Right lobe of liver (tissue), 4 donors: ENCODE results near the gene PTK7.

Experiments used
- CTCF ChIP-seq, 4 donors: fragments of 200-600 bp in 3 of 4; fragments of 450-650 bp in 1 of 4; IDR thresholded peaks; one replicate each; pipeline versions ENCODE4 v1.5.1 to v1.8.0; 2016 to 2022; ENCODE audit warnings: antibody characterized with exemption in 4 of 4, mild to moderate bottlenecking in 2 of 4
- POLR2A ChIP-seq: fragments of 450-650 bp; IDR thresholded peaks from one replicate; pipeline ENCODE4 v1.6.1; 2017; ENCODE audit warnings: antibody characterized with exemption, mild to moderate bottlenecking
- donor health status: DM: no; HTN: no; CAD: no.
- donor health status: DM: no; HTN: no; CAD: no.
- donor health status: DM: no; HTN: yes; CAD: no.

- TF ChIP-seq CTCF (IDR thresholded peaks at IDR 0.05) (no peak), POLR2A (no peak)
These were observed 1.9 kb downstream of the PTK7 start for GRCh38 chr6:43077981-43078511.
